ENCODE data around the gene KIF18B.

GRCh38 chr17:44956998-44957981 is 9.7 kb upstream of the KIF18B start:
- TF ChIP-seq TAF1 (IDR thresholded peaks at IDR 0.05; ENCODE audit: low read depth) (no peak), NFIC (IDR thresholded peaks at IDR 0.05) (no peak), EP300 (IDR thresholded peaks at IDR 0.05; ENCODE audit: borderline replicate concordance) (no peak), FOXM1 (IDR thresholded peaks at IDR 0.05; ENCODE audit: borderline replicate concordance, low read depth) (no peak), RAD21 (IDR thresholded peaks at IDR 0.05; ENCODE audit: low read depth) (no peak), CEBPB (IDR thresholded peaks at IDR 0.05) (no peak), CREB1 (IDR thresholded peaks at IDR 0.05; ENCODE audit: low read depth) (no peak), REST (IDR thresholded peaks at IDR 0.05; ENCODE audit: low read depth) (no peak), TEAD4 (IDR thresholded peaks at IDR 0.05) (no peak)
- TF ChIP-seq, protein P1, sequence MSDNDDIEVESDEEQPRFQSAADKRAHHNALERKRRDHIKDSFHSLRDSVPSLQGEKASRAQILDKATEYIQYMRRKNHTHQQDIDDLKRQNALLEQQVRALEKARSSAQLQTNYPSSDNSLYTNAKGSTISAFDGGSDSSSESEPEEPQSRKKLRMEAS (IDR thresholded peaks at IDR 0.05), result no peak
- TF ChIP-seq, protein P2, sequence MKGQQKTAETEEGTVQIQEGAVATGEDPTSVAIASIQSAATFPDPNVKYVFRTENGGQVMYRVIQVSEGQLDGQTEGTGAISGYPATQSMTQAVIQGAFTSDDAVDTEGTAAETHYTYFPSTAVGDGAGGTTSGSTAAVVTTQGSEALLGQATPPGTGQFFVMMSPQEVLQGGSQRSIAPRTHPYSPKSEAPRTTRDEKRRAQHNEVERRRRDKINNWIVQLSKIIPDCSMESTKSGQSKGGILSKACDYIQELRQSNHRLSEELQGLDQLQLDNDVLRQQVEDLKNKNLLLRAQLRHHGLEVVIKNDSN (IDR thresholded peaks at IDR 0.05), result no peak

Measured in Ishikawa (cell line).